Keratinocyte (primary cell): Measurements from ENCODE around the gene ERCC6. TPM values are rescaled to one million over a fixed set of nuclear protein-coding genes. Genes with fewer than 3 reads are reported as not detected.

Experiments
- DNase-seq: peaks from one replicate; pipeline ENCODE4 v3.0.0-alpha.2; 2011; ENCODE audit warnings: low read depth, missing footprints, low spot score
- FAIRE-seq: peaks from 2 replicates; lab custom pipeline; 2011; peaks lifted over from hg19 to GRCh38; lab: Jason Lieb, UNC
- H2AFZ ChIP-seq: 2 replicates; pipeline ENCODE4 v1.6.0; 2012; ENCODE audit warnings: low read length, control low read depth, inconsistent platforms; ENCODE audit not compliant: control insufficient read depth
- H3K27ac ChIP-seq: 2 replicates; pipeline ENCODE4 v1.5.1; 2011; ENCODE audit warnings: low read length; ENCODE audit not compliant: control insufficient read depth, insufficient read depth
- H3K27me3 ChIP-seq: 3 replicates; pipeline ENCODE4 v1.6.0; 2011; ENCODE audit warnings: low read length; ENCODE audit not compliant: control insufficient read depth, insufficient read depth; ENCODE audit errors: extremely low read depth
- H3K36me3 ChIP-seq, 2 experiments: 2 replicates in 1 of 2; 3 replicates in 1 of 2; pipeline ENCODE4 v1.5.1; 2011; ENCODE audit warnings: low read length in 2 of 2, mild to moderate bottlenecking in 1 of 2; ENCODE audit not compliant: control insufficient read depth in 2 of 2, insufficient read depth in 2 of 2; ENCODE audit errors: extremely low read depth in 1 of 2
- H3K4me1 ChIP-seq: 3 replicates; pipeline ENCODE4 v1.5.1; 2011; ENCODE audit warnings: low read length; ENCODE audit not compliant: control insufficient read depth, insufficient read depth; ENCODE audit errors: extremely low read depth
- H3K4me2 ChIP-seq: 3 replicates; pipeline ENCODE4 v1.6.0; 2011; ENCODE audit warnings: low read depth, low read length; ENCODE audit not compliant: control insufficient read depth, insufficient read depth; ENCODE audit errors: extremely low read depth
- H3K4me3 ChIP-seq, 3 experiments: fragments of 200-600 bp in 1 of 3; sonication (generic) in 1 of 3; 2 replicates in 2 of 3; 3 replicates in 1 of 3; pipeline ENCODE4 v1.5.1; 2011 to 2016; ENCODE audit warnings: low read length in 3 of 3, mild to moderate bottlenecking in 3 of 3, control low read depth in 2 of 3, inconsistent platforms in 1 of 3, low read depth in 1 of 3, mixed read lengths in 1 of 3, mixed run types in 1 of 3, moderate library complexity in 1 of 3; ENCODE audit not compliant: control insufficient read depth in 2 of 3, insufficient read depth in 2 of 3; ENCODE audit errors: extremely low read depth in 1 of 3
- H3K79me2 ChIP-seq: 2 replicates; pipeline ENCODE4 v1.6.0; 2012; ENCODE audit warnings: low read length; ENCODE audit not compliant: control insufficient read depth, insufficient read depth
- H3K9ac ChIP-seq: 3 replicates; pipeline ENCODE4 v1.6.0; 2011; ENCODE audit warnings: low read length; ENCODE audit not compliant: control insufficient read depth, insufficient read depth; ENCODE audit errors: extremely low read depth
- H3K9me1 ChIP-seq: 3 replicates; pipeline ENCODE4 v1.6.0; 2011; ENCODE audit warnings: low read length; ENCODE audit not compliant: control insufficient read depth, insufficient read depth; ENCODE audit errors: extremely low read depth
- H3K9me3 ChIP-seq: 2 replicates; pipeline ENCODE4 v1.5.1; 2012; ENCODE audit warnings: low read depth, low read length; ENCODE audit not compliant: control insufficient read depth
- H4K20me1 ChIP-seq: 3 replicates; pipeline ENCODE4 v1.6.0; 2011; ENCODE audit warnings: low read length; ENCODE audit not compliant: control insufficient read depth, insufficient read depth; ENCODE audit errors: extremely low read depth
- CTCF ChIP-seq, 3 experiments: IDR thresholded peaks in 1 of 3; conservative IDR thresholded peaks in 1 of 3; optimal IDR thresholded peaks in 1 of 3; 2 replicates in 2 of 3; 3 replicates in 1 of 3; pipeline versions ENCODE3 to v1.5.1; 2011; ENCODE audit warnings: low read length in 3 of 3, mild to moderate bottlenecking in 3 of 3, moderate library complexity in 2 of 3, control low read depth in 1 of 3, inconsistent platforms in 1 of 3; ENCODE audit not compliant: insufficient read depth in 2 of 3; ENCODE audit errors: extremely low read depth in 1 of 3
- EZH2 ChIP-seq: IDR thresholded peaks from one replicate; pipeline ENCODE4 v1.6.1; 2012; ENCODE audit warnings: inconsistent platforms, mild to moderate bottlenecking, low read length, moderate library complexity
- dilution Hi-C: fragments of 300-500 bp; cut with MboI; formaldehyde crosslinking; loops from one replicate; pipeline ENCODE4 v1.7.0; 2020; ENCODE audit warnings: low sequenced_read_pairs; ENCODE audit not compliant: extremely low pct_ligation_motif_present
- polyA plus RNA-seq, 5 experiments: library from polyadenylated mRNA; depleted of rRNA in 3 of 5; stranded (reverse) in 3 of 5; stranded (forward) in 1 of 5; unstranded in 1 of 5; fragments of >200 nt; gene quantifications; 1 replicate in 1 of 5; 2 replicates in 3 of 5; 3 replicates in 1 of 5; pipeline versions ENCODE4 v1.2.1 to v1.2.3, GENCODE V29; 2011 to 2012; ENCODE audit warnings: missing spikeins in 2 of 5, low read depth in 1 of 5, low replicate concordance in 1 of 5

The ERCC6 gene
- polyA plus RNA-seq, 1 donor (not counting 4 experiments of a cell fraction or from before 2014, with no cell fraction given), result 36.8 TPM

GRCh38 chr10:49543604-49544003 is 4.7 kb upstream of the ERCC6 start:
- no peak overlapping the region for H3K4me2 ChIP-seq
- no peak overlapping the region for H2AFZ ChIP-seq
- no peak overlapping the region for H3K4me3 ChIP-seq
- H3K4me1 ChIP-seq, result peaks cover 9% of the 10 kb centered on the region
- no peaks in the 10 kb centered on the region for H4K20me1 ChIP-seq
- no peaks in the 10 kb centered on the region for H3K9me3 ChIP-seq
- no peaks in the 10 kb centered on the region for H3K9me1 ChIP-seq
- no peaks in the 10 kb centered on the region for H3K36me3 ChIP-seq
- no peak overlapping the region for H3K27ac ChIP-seq
- no peak overlapping the region for H3K9ac ChIP-seq
- DNase-seq (no peak), FAIRE-seq (no peak)
- no peaks in the 10 kb centered on the region for H3K27me3 ChIP-seq
- dilution Hi-C loops, result no loop called here
- TF ChIP-seq EZH2, result no peak
- no peak for TF ChIP-seq CTCF (optimal IDR thresholded peaks at IDR 0.05 in 1 of 3, IDR thresholded peaks at IDR 0.05 in 1 of 3, conservative IDR thresholded peaks at IDR 0.05 in 1 of 3; ENCODE audit: extremely low read depth in 1 of 3, insufficient read depth in 2 of 3, low read length in 3 of 3)
- no peaks in the 10 kb centered on the region for H3K79me2 ChIP-seq

GRCh38 chr10:49542353-49542752 is 3.4 kb upstream of the ERCC6 start:
- no peak overlapping the region for H3K4me3 ChIP-seq
- no peak for DNase-seq
- dilution Hi-C loops, result no loop called here
- no peak overlapping the region for H3K27ac ChIP-seq
- no peak overlapping the region for H3K9ac ChIP-seq
- TF ChIP-seq EZH2 (no peak), CTCF (optimal IDR thresholded peaks at IDR 0.05 in 1 of 3, IDR thresholded peaks at IDR 0.05 in 1 of 3, conservative IDR thresholded peaks at IDR 0.05 in 1 of 3; ENCODE audit: extremely low read depth in 1 of 3, insufficient read depth in 2 of 3, low read length in 3 of 3) (no peak)
- peaks cover 12% of the 10 kb centered on the region for H3K79me2 ChIP-seq
- peaks cover 19% of the 10 kb centered on the region for H3K4me1 ChIP-seq
- no peaks in the 10 kb centered on the region for H3K9me3 ChIP-seq
- no peak overlapping the region for H3K4me2 ChIP-seq
- no peak for FAIRE-seq
- no peaks in the 10 kb centered on the region for H3K36me3 ChIP-seq
- H4K20me1 ChIP-seq, result no peaks in the 10 kb centered on the region
- no peaks in the 10 kb centered on the region for H3K9me1 ChIP-seq
- H3K27me3 ChIP-seq, result no peaks in the 10 kb centered on the region
- no peak overlapping the region for H2AFZ ChIP-seq
